ENCODE measurements around the gene IGSF8.
"Not testable (repeated sequence)": the region's sequence is repeated elsewhere in the genome, so short reads cannot be mapped to it uniquely, and the experiment has no call there.

IGSF8 gene

DNA sequence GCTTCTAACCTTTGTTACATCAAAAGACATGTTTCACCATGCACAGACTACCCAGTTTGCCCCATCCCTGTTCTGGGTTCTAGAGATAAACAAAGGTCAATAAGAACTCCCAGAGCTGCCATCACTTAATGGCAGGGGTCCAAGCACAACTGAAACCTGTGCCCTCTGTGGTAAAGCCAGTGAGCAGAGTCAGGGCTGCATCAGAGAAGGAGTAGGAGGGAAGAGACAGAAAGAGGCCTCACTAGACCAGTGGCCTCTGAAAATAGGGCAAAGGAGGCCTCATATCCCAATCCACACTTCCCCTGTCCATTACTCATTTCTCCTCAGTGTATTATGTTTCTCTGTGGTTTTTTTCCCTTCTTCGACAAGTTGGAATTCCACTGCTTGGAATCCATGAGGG lies 27.3 kb upstream of the IGSF8 start:
- DNase-seq, result no peak

DNA sequence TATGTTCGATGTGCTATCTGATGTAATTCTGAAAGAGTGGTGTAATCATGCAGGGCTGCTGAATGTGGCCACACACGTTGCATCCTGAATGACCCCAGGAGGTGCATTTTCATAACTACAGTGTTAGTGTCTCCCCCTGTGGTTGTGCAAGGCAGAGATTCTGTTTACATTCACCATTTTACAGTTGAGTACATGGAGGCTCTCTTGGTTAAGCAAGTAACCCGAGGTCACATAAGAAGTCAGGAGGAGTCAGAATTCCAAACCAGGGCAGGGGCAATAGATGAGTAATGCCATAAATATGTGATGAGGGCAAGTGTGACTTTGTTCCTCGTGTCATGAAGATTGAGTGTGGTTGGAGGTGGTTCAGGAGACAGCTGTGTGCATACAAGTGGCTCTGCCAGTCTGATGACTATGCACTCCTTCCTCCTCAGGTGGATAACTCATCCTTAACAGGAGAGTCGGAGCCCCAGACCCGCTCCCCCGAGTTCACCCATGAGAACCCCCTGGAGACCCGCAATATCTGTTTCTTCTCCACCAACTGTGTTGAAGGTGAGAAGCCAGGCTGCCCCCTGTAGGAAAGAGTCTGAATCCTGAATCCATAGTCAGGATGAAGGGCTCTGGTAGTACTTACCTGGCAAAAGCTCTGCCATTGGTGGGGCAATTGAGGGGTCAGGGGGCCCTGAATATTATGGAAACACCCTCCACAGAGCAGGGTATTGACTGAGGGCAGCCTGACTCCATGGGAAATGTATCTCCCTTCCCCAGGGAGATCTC lies 26.5 kb upstream of the IGSF8 start:
- DNase-seq, result no peak

GRCh38 chr1:160123726-160124125 lies 25.3 kb upstream of the IGSF8 start:
- no peak for DNase-seq

DNA sequence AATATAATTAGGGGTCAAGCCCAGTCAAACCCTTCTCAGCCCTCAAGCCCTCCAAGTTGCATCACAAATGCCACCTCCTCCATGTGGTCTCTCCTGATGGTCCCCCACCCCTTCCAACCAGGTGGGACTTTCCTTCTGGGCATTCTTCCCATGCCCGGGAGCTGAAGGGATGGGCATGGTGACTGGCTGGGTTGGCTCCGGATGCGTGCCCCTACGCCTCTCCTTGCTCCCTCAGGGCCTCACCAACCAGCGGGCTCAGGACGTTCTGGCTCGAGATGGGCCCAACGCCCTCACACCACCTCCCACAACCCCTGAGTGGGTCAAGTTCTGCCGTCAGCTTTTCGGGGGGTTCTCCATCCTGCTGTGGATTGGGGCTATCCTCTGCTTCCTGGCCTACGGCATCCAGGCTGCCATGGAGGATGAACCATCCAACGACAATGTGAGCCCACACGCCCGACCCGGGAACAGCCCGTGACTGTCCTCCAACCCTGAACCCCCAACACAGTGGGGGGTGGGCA lies 24.6 kb upstream of the IGSF8 start:
- no peak for DNase-seq

GRCh38 chr1:160121388-160121787 lies 23.0 kb upstream of the IGSF8 start:
- DNase-seq, result no peak

DNA sequence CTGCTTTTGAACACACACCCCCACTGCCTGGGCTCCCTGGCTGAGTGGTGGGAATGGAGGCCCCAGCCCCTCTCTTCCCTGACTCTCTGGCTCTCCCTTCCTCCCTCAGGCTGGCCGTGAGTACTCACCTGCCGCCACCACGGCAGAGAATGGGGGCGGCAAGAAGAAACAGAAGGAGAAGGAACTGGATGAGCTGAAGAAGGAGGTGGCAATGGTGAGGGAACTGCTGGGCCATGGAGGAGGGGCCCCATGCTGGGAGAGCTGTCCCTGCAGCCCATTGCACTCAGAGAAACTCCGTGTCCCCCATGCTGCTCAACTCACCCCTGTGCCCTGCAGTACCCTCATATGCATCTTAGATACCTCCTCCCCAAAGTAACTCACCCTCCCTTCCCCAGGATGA lies 22.4 kb upstream of the IGSF8 start:
- DNase-seq, result no peak

- DNase-seq, result no peak
Observed at GRCh38 chr1:160118928-160119327, 20.5 kb upstream of the IGSF8 start.

DNA sequence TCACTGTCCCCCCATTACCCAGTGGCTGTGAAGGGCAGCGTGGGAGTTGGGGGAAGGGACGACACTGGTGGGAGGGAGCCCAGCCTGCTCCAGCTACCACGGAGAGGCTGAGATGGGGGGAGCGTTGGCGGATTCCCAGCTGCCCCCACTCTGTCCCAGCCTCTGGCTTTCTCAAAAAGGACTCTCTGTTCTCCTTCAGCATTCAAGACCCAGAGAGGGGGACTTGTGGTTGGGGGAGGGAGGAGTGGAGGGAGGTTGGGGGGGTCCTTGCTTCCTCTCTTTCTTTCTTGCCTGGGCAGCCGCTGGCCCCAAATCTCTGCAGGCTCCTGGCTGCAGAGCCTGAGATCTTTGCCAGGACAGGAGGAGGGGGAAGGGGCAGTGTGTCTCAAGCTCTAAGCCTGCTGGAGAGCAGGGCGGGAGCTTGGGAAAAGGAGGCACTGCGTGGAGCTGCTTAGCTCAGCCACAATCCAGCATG lies 19.3 kb upstream of the IGSF8 start:
- DNase-seq, result no peak

GRCh38 chr1:160117300-160117699 lies 18.9 kb upstream of the IGSF8 start:
- no peak for DNase-seq

DNA sequence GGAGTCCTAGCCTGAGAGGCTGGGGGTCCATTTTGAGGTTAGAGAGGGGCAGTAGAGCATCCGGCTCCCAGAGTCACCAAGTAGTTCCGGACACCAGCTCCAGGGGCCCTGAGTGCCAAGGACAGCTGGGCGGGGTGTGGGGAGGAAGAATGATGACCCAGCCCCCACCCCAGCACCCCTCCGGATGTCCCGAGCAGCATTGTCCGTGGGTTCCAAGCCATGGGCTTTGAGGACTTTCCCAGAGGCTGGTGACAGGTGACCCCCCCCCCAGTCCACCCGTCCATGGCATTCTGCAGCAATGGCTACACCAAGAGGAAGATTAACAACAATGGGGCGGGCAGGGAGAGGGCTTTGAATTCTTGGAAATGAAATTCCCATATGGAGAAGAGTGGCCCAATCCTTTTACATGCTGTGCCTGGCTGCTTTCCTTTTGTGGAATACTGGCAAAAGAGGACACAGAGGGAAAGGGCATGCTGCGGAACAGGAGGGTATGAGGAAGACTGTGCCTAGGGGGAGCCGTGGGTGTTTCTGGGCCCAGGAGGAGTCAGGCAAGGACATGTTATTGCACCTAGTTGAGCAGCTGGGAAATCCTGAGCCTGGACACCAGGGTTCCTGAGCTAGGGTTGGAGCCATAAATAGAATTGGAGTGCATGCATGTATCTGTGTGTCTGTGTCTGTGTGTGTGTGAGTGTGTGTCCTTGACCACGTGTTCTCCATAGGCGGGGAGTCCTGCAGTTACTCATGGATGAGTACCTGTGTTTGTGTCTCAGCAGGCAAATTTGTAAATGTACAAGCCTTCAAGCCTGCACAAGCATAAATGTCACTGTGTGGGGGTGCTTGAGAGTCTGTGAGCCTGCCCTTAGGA lies 18.1 kb upstream of the IGSF8 start:
- no peak for DNase-seq

DNA sequence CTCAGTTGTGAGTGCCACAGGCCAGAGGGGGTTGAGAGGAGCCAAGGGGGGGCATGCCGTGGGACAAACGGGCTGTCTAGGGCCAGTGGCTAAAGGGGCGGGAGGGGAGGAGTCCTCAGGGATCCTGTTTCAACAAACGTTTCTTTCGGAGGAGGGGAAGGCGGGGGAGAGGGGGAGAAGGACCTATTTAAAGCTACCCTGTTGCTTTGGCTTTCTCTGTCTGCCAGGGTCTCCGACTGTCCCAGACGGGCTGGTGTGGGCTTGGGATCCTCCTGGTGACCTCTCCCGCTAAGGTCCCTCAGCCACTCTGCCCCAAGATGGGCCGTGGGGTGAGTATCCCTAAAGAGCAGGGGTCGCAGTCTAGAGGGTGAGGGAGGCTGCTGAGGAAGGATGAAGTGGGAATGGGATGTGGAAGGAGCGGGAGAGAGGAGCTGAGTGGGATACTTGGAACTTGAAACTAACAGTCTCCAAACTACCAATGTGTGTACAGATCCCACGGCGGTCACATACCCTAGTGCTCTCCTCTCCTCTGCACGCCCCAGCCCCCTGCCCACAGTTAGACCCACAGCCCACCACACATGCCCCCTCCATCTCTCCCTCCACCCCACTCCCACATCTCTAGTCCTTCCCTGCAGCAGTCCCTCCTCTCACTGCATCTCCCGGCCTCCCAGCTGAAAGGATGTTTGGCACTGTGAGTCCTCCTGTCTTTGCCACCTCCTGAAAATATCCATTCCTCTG lies 17.3 kb upstream of the IGSF8 start, which contains the start of gene ATP1A2:
Gene ATP1A2 (plus strand): TSS at position 215 of the 738 bp plus-strand sequence. CDS start 103 bp downstream, at position 318.
- DNase-seq, result no peak

GRCh38 chr1:160114085-160114484 lies 15.7 kb upstream of the IGSF8 start:
- no peak for DNase-seq

DNA sequence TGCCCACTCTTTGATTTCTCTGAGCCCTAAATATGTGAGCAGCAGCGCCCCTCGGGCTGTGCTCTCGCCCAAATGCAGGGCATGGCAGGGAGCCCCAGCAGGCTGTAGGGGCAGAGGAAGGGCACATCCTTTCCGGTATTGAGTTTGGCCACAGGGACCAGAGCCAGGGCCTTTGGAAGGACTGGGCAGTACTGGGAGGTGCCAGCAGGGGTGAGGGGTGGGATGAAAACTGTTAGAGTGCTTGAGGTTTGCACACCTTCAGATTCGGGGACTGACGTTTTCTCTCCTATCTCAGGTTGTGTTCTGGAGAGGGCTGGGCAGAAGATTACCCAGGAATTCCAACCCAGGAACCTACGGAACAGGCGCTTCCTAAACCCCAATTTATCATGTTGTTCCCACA lies 15.0 kb upstream of the IGSF8 start:
- no peak for DNase-seq

DNA sequence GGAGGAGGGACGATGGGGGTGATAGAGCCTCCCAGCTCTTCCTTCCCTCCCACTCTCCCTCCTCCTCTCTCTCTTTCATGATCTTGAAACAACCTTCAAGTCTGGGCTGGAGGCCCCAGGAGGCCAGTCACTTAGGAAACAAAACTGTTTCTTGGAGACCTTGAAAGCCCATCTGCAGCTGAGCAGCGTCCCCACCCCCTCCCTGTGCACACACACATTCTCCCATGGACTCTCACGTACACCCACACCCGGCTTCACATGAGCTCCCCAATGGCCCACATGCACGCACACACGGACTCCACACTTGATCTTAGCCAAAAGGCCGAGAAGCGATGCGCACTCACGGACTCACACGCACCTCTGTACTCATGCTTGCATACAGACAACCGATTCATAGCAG lies 13.9 kb upstream of the IGSF8 start:
- no peak for DNase-seq

DNA sequence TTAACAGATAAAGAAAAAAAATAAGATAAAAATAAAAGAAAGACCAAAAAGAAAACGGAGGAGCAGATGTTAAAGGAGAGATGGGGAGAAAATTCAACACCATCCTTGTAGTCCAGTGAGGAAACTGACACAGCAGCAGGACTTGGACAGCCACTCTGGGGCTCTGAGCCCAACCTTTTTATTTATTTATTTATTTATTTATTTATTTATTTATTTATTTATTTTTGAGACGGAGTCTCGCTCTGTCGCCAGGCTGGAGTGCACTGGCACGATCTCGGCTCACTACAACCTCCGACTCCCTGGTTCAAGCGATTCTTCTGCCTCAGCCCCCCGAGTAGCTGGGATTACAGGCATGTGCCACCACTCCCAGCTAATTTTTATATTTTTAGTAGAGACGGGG lies 13.0 kb upstream of the IGSF8 start:
- DNase-seq, result not testable (repeated sequence)

DNA sequence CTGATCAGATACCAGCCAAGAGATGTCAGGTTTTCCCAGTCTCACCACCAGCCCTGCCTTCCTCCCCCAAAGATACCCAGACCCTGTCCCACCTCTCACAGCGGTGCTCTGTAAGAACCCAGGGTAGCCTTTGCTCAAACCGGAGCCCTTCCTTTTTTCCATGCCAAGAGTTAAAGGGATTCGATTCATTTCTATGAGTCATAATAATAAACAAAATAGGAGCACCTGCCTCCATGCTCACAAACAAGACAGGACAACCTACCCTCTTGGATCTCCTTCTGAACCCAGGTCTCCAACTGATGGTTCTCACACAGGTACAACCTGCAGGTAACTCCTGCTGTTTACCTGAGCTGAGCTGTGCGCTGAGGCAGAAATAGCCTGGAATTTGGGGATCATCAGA lies 11.3 kb upstream of the IGSF8 start:
- no peak for DNase-seq

DNA sequence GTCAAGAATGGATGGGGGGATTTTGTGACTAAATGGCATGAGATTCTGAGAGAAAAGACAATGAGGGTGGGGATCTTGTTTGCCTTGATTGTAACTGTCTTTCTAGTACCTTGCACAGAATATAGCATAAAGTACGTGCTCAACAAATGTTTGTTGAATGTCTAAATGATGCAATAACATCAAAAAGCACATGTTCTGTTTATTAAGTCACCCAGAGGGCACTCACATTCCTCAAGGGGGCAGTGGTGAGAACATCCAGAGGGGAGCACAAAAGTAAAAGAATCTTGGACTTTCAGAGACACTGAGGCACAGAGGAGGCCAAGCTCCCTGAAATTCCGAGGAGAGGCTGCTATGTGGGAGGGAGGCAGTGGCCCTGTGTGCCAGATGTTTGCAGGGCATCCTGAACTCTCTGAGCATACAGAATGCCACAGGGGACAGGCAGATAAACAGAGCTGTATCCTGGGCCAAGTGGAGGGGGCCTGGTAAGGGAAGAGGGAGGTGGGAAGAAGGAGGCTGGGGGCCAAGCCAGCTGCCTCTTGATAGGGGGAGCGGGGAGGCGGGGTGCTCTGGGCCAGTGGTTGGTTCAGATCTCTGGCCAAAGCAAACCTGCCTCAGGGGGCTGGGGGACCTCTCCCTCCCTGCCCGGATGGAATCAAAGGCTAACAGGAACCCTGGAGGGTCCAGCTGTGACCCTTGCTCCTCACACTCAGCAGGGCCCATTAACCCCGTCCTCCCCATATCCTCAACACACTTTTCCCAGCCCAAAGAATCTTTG lies 10.7 kb upstream of the IGSF8 start:
- DNase-seq, result no peak

GRCh38 chr1:160107512-160107911 lies 9.1 kb upstream of the IGSF8 start:
- no peak for DNase-seq

GRCh38 chr1:160105155-160105554 lies 6.7 kb upstream of the IGSF8 start:
- DNase-seq, result no peak

GRCh38 chr1:160104486-160104885 lies 6.1 kb upstream of the IGSF8 start:
- DNase-seq, result no peak

DNA sequence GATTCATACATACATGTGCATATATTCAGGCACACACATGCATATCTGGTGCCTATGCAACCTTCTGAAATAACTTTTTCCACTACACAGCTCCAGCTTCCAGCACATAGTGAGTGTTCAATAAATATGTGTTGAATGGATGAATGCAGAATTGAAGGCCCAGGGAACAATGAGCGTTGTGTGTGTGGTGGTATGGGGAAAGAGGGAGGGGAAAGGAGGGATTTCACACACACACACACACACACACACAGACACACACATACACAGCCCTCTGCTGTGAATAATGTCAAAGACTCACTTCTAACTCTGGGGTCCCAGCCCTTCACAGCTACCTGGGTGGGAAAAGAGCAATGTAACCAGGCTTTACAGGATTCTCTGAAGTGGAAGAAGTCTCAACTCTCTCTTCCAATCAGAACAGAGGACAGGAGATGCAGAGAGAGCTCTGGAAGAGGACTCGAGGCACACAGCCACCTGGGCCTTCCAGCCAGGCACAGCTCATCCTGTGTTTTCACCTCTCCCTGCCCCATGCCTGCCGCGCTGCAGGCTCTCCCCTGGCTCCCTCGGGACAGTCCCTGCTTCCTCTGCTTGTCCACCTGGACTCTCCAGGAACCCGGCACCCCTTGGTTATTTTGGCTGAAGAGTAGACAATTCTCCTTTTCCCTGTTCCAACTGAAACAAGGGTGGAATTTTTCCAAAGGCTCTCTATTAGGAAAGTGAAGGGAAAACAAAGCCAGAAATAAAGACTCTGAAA lies 5.4 kb upstream of the IGSF8 start:
- DNase-seq, result no peak

Measured in activated effector memory CD4-positive, alpha-beta T cell treated with anti-CD3 and anti-CD28 coated beads, Interleukin-2, amount 50 U/mL, for 16 hours (primary cell).